ENCODE measurements around the gene FBXL14. TPM values are rescaled to one million over a fixed set of nuclear protein-coding genes. Genes with fewer than 3 reads are reported as not detected.

Gene FBXL14
- total and polyA plus RNA-seq, 4 donors, result 4.4 to 23.0 (median 13.1) TPM

DNA sequence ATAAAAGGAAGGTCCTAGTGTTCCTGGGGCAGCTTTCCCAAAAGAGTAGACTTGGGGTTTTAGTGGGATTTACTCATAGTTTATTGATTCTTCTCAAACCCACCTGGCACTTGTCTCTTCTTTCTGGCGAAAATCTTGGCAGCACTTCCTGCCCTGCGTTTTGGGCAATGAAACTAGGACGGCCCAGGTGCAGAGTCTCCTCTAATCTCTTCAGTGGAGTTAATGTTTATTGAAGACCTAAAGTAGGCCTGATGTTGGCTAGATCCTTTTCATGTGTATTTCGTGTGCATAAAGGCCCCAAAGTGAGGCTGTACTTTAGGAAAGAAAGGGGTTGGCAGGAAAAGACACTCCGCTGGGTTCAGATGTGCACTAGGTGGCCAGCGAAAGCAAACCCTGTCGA lies 39.8 kb upstream of the FBXL14 start:
- Histone ChIP-seq H3K27ac (ENCODE audit: low read depth in 1 of 2, low read length in 1 of 2) (no peak overlapping the region), H3K36me3 (ENCODE audit: control insufficient read depth in 4 of 4, insufficient read depth in 4 of 4, low read length in 4 of 4) (peaks cover 0 to 3% (median under 1%) of the 10 kb centered on the region in 4 donors), H3K4me1 (ENCODE audit: control insufficient read depth in 5 of 5, insufficient read depth in 5 of 5, low read length in 5 of 5) (peaks cover 0 to 24% (median 7%) of the 10 kb centered on the region in 5 donors), H3K9me3 (ENCODE audit: control insufficient read depth in 4 of 4, insufficient read depth in 3 of 4, low read length in 3 of 4) (peaks cover 0 to 7% (median 0%) of the 10 kb centered on the region in 4 donors), H3K4me3 (no peak overlapping the region), H3K9ac (ENCODE audit: insufficient read depth in 1 of 2, low read length in 2 of 2) (no peak overlapping the region), H3K27me3 (ENCODE audit: control insufficient read depth in 3 of 3, insufficient read depth in 3 of 3, low read length in 2 of 3) (peaks cover 0 to 27% (median 12%) of the 10 kb centered on the region in 3 donors)
- ATAC-seq (ENCODE audit: insufficient read depth, low FRiP score) (no peak), DNase-seq (no peak)
- TF ChIP-seq, protein P1, sequence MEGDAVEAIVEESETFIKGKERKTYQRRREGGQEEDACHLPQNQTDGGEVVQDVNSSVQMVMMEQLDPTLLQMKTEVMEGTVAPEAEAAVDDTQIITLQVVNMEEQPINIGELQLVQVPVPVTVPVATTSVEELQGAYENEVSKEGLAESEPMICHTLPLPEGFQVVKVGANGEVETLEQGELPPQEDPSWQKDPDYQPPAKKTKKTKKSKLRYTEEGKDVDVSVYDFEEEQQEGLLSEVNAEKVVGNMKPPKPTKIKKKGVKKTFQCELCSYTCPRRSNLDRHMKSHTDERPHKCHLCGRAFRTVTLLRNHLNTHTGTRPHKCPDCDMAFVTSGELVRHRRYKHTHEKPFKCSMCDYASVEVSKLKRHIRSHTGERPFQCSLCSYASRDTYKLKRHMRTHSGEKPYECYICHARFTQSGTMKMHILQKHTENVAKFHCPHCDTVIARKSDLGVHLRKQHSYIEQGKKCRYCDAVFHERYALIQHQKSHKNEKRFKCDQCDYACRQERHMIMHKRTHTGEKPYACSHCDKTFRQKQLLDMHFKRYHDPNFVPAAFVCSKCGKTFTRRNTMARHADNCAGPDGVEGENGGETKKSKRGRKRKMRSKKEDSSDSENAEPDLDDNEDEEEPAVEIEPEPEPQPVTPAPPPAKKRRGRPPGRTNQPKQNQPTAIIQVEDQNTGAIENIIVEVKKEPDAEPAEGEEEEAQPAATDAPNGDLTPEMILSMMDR (IDR thresholded peaks at IDR 0.05; ENCODE audit: control extremely low read depth, extremely low read depth), result no peak
- WGBS, 2 donors, result 63 to 71% methylated on average over 7 of the region's 7 CpGs

DNA sequence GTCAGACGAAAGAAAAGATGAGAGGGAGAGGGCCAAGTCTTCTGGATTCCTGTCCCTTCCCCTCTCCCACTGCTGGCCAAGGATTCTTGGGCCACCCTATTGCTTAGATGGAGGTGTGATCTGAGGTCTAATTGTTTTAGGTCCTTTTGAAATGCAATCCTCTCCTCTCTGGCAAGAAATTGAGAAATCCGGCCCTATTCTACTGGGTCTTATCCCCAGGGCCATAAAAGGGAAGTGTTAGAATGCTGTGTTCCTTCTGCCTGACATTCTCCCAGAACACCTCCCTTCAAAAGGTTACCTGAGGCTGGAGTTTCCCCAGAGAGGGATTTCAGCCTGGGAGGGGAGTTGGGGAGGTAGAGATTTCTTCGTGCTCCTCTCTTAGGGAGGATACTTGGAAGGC lies 39.1 kb upstream of the FBXL14 start:
- peaks cover 0 to 31% (median 13%) of the 10 kb centered on the region in 5 donors for H3K4me1 ChIP-seq (ENCODE audit: control insufficient read depth in 5 of 5, insufficient read depth in 5 of 5, low read length in 5 of 5)
- TF ChIP-seq, protein P1 (IDR thresholded peaks at IDR 0.05; ENCODE audit: control extremely low read depth, extremely low read depth), result no peak
- H3K27me3 ChIP-seq (ENCODE audit: control insufficient read depth in 3 of 3, insufficient read depth in 3 of 3, low read length in 2 of 3), result peaks cover 0 to 34% (median 12%) of the 10 kb centered on the region in 3 donors
- 58 to 70% methylated on average over 3 of the region's 3 CpGs for WGBS, 2 donors
- no peak overlapping the region for H3K27ac ChIP-seq (ENCODE audit: low read depth in 1 of 2, low read length in 1 of 2)
- ATAC-seq (ENCODE audit: insufficient read depth, low FRiP score), result no peak
- H3K36me3 ChIP-seq (ENCODE audit: control insufficient read depth in 4 of 4, insufficient read depth in 4 of 4, low read length in 4 of 4), result peaks cover 0 to 3% (median under 1%) of the 10 kb centered on the region in 4 donors
- H3K9ac ChIP-seq (ENCODE audit: insufficient read depth in 1 of 2, low read length in 2 of 2), result no peak overlapping the region
- H3K9me3 ChIP-seq (ENCODE audit: control insufficient read depth in 4 of 4, insufficient read depth in 3 of 4, low read length in 3 of 4), result peaks cover 0 to 5% (median 0%) of the 10 kb centered on the region in 4 donors
- DNase-seq, result no peak
- H3K4me3 ChIP-seq, result no peak overlapping the region

DNA sequence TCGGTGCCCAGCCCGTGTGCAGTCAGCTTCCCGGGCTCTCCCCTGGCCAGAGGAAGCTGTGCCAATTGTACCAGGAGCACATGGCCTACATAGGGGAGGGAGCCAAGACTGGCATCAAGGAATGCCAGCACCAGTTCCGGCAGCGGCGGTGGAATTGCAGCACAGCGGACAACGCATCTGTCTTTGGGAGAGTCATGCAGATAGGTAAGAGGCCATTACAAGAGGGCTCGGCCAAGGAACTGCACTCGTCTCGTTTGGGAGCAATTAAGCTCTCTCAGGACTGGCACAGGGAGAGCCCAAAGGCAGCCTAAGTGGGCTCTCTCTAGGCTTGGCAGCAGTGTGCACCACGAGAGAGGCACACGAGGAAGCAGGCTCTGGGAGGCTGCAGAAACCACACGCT lies 38.3 kb upstream of the FBXL14 start:
- H3K4me1 ChIP-seq (ENCODE audit: control insufficient read depth in 5 of 5, insufficient read depth in 5 of 5, low read length in 5 of 5), result peaks cover 0 to 31% (median 13%) of the 10 kb centered on the region in 5 donors
- no peak for ATAC-seq (ENCODE audit: insufficient read depth, low FRiP score)

More for the DNA sequence above, 38.3 kb upstream of the FBXL14 start:
- no peak overlapping the region for H3K27ac ChIP-seq (ENCODE audit: low read depth in 1 of 2, low read length in 1 of 2)
- WGBS, 2 donors, result 84 to 86% methylated on average over 14 of the region's 14 CpGs
- peaks cover 0 to 5% (median 0%) of the 10 kb centered on the region in 4 donors for H3K9me3 ChIP-seq (ENCODE audit: control insufficient read depth in 4 of 4, insufficient read depth in 3 of 4, low read length in 3 of 4)
- H3K4me3 ChIP-seq, result no peak overlapping the region
- H3K9ac ChIP-seq (ENCODE audit: insufficient read depth in 1 of 2, low read length in 2 of 2), result no peak overlapping the region
- DNase-seq, result no peak
- H3K27me3 ChIP-seq (ENCODE audit: control insufficient read depth in 3 of 3, insufficient read depth in 3 of 3, low read length in 2 of 3), result peaks cover 0 to 38% (median 13%) of the 10 kb centered on the region in 3 donors
- TF ChIP-seq, protein P1 (IDR thresholded peaks at IDR 0.05; ENCODE audit: control extremely low read depth, extremely low read depth), result no peak
- peaks cover 0 to 3% (median under 1%) of the 10 kb centered on the region in 4 donors for H3K36me3 ChIP-seq (ENCODE audit: control insufficient read depth in 4 of 4, insufficient read depth in 4 of 4, low read length in 4 of 4)
